SK-N-SH (cell line): Measurements from ENCODE around the gene RPL3. TPM values are rescaled to one million over a fixed set of nuclear protein-coding genes. Genes with fewer than 3 reads are reported as not detected.

Experiments used
- CTCF ChIA-PET: fragments of 300-600, 350-600 bp; formaldehyde crosslinking; extraction: SDS; loops from one replicate; lab custom pipeline; 2021; lab: Yijun Ruan, JAX
- POLR2A ChIA-PET: fragments of 350-600 bp; sonication (Branson Sonifier 250); formaldehyde crosslinking; extraction: SDS; loops from one replicate; lab custom pipeline; 2020; ENCODE audit warnings: antibody characterized with exemption, inconsistent platforms; lab: Yijun Ruan, JAX
- DNase-seq: peaks from one replicate; pipeline ENCODE4 v3.0.0; 2012
- H2AFZ ChIP-seq: fragments of 200-600 bp; sonication (generic); 2 replicates; pipeline ENCODE4 v1.8.1; 2016; ENCODE audit warnings: antibody characterized with exemption, mild to moderate bottlenecking, low read depth
- H3F3A ChIP-seq: fragments of 200-600 bp; sonication (generic); replicated peaks from 2 replicates; pipeline ENCODE3; 2016; ENCODE audit warnings: antibody characterized with exemption, mild to moderate bottlenecking; ENCODE audit not compliant: insufficient read depth
- H3K27ac ChIP-seq, 2 experiments: fragments of 200-500 bp in 1 of 2; fragments of 200-600 bp in 1 of 2; sonication (Bioruptor generic) in 1 of 2; sonication (generic), shearing (Covaris generic) in 1 of 2; 2 replicates each; pipeline versions ENCODE4 v1.5.1 to v1.6.1; 2014 to 2016; ENCODE audit warnings: low read depth in 2 of 2, inconsistent platforms in 1 of 2, low read length in 1 of 2, mild to moderate bottlenecking in 1 of 2, mixed read lengths in 1 of 2
- H3K27me3 ChIP-seq: fragments of 200-600 bp; sonication (generic), shearing (Covaris generic); 2 replicates; pipeline ENCODE4 v1.6.1; 2016; ENCODE audit warnings: mixed run types; ENCODE audit not compliant: insufficient read depth
- H3K36me3 ChIP-seq, 2 experiments: fragments of 200-500 bp in 1 of 2; fragments of 200-600 bp in 1 of 2; sonication (Bioruptor generic) in 1 of 2; sonication (generic) in 1 of 2; replicated peaks in 1 of 2; 2 replicates each; pipeline versions ENCODE3 to v1.5.1; 2014 to 2016; ENCODE audit warnings: low read length in 1 of 2, mild to moderate bottlenecking in 1 of 2; ENCODE audit not compliant: insufficient read depth in 2 of 2, control insufficient read depth in 1 of 2
- H3K4me1 ChIP-seq, 2 experiments: fragments of 200-500 bp in 1 of 2; fragments of 200-600 bp in 1 of 2; sonication (Bioruptor generic) in 1 of 2; sonication (generic), shearing (Covaris generic) in 1 of 2; 2 replicates each; pipeline versions ENCODE4 v1.5.1 to v1.6.1; 2014 to 2016; ENCODE audit warnings: low read depth in 1 of 2, low read length in 1 of 2, mixed run types in 1 of 2; ENCODE audit not compliant: insufficient read depth in 2 of 2, control insufficient read depth in 1 of 2
- H3K4me2 ChIP-seq: fragments of 200-600 bp; sonication (generic), shearing (Covaris generic); 2 replicates; pipeline ENCODE4 v1.6.1; 2017; ENCODE audit warnings: mixed run types
- H3K4me3 ChIP-seq, 2 experiments: fragments of 200-500 bp in 1 of 2; fragments of 200-600 bp in 1 of 2; sonication (Bioruptor generic) in 1 of 2; sonication (generic), shearing (Covaris generic) in 1 of 2; 2 replicates each; pipeline versions ENCODE4 v1.5.1 to v1.8.1; 2014 to 2016; ENCODE audit warnings: low read depth in 2 of 2, inconsistent platforms in 1 of 2, low read length in 1 of 2, mild to moderate bottlenecking in 1 of 2, mixed read lengths in 1 of 2, moderate library complexity in 1 of 2
- H3K79me2 ChIP-seq: fragments of 200-600 bp; sonication (generic); 2 replicates; pipeline ENCODE4 v1.8.1; 2017; ENCODE audit warnings: mild to moderate bottlenecking; ENCODE audit not compliant: insufficient read depth
- H3K9ac ChIP-seq: fragments of 200-600 bp; sonication (generic); 2 replicates; pipeline ENCODE4 v1.6.1; 2017; ENCODE audit warnings: mixed run types
- H3K9me2 ChIP-seq: fragments of 200-600 bp; sonication (generic); 2 replicates; pipeline ENCODE4 v1.6.1; 2017; ENCODE audit warnings: mixed run types
- H3K9me3 ChIP-seq: fragments of 200-600 bp; sonication (generic); 2 replicates; pipeline ENCODE4 v1.6.1; 2017; ENCODE audit warnings: mixed run types, mild to moderate bottlenecking, moderate library complexity
- H4K20me1 ChIP-seq: fragments of 200-600 bp; sonication (generic); 2 replicates; pipeline ENCODE4 v1.6.1; 2017; ENCODE audit warnings: mild to moderate bottlenecking, mixed run types; ENCODE audit not compliant: insufficient read depth
- CTCF ChIP-seq: fragments of 200-600 bp; sonication (generic); IDR thresholded peaks from 2 replicates; pipeline ENCODE4 v1.6.1; 2017; ENCODE audit warnings: antibody characterized with exemption, mild to moderate bottlenecking, moderate library complexity
- FOXJ3 ChIP-seq: sonication (generic); formaldehyde crosslinking; IDR thresholded peaks from 2 replicates; pipeline ENCODE4 v1.5.1; 2020; ENCODE audit warnings: mild to moderate bottlenecking, missing genetic modification reagents
- GATA2 ChIP-seq: sonication (generic); formaldehyde crosslinking; IDR thresholded peaks from 2 replicates; pipeline ENCODE4 v1.5.0; 2020; ENCODE audit warnings: mild to moderate bottlenecking, missing genetic modification reagents
- MEF2A ChIP-seq: IDR thresholded peaks from 2 replicates; pipeline ENCODE4 v1.4.0; 2012; ENCODE audit warnings: low read depth, borderline replicate concordance
- NRF1 ChIP-seq: IDR thresholded peaks from 2 replicates; pipeline ENCODE4 v1.6.1; 2012; ENCODE audit warnings: low read depth, mild to moderate bottlenecking, low read length
- POLR2AphosphoS5 ChIP-seq: IDR thresholded peaks from 2 replicates; pipeline ENCODE4 v1.6.1; 2012; ENCODE audit warnings: low read depth, low read length
- RFX5 ChIP-seq: IDR thresholded peaks from 2 replicates; pipeline ENCODE4 v1.6.1; 2012; ENCODE audit warnings: mild to moderate bottlenecking, improper control_type of control experiment, low read length
- RXRA ChIP-seq: IDR thresholded peaks from 2 replicates; pipeline ENCODE4 v1.4.0; 2012; ENCODE audit warnings: low read depth, mild to moderate bottlenecking, borderline replicate concordance
- TCF12 ChIP-seq: IDR thresholded peaks from 2 replicates; pipeline ENCODE4 v1.4.0; 2012
- USF1 ChIP-seq: IDR thresholded peaks from 2 replicates; pipeline ENCODE4 v1.4.0; 2012; ENCODE audit warnings: low read depth, borderline replicate concordance
- ZBTB33 ChIP-seq: IDR thresholded peaks from 2 replicates; pipeline ENCODE4 v1.4.0; 2012; ENCODE audit warnings: low read depth, borderline replicate concordance
- WGBS: methylation state at CpG from one replicate; pipeline ENCODE4 v1.1.6; 2017; ENCODE audit warnings: low lambda C conversion rate; 5-methylcytosine and 5-hydroxymethylcytosine counted together
- polyA plus RNA-seq, 3 experiments: library from polyadenylated mRNA; depleted of rRNA; stranded (reverse); fragments of >200 nt; gene quantifications; 2 replicates each; pipeline ENCODE4 v1.2.3, GENCODE V29; 2012
- TF ChIP-seq, protein P1 (sequence below): fragments of 150-350 bp; IDR thresholded peaks from 2 replicates; pipeline ENCODE4 v1.6.1; 2017; ENCODE audit warnings: antibody characterized with exemption, low read length, low read depth, borderline replicate concordance

The RPL3 gene
- polyA plus RNA-seq, 1 of the 3 experiments (the other 2 are of a cell fraction): 4,976 TPM

DNA sequence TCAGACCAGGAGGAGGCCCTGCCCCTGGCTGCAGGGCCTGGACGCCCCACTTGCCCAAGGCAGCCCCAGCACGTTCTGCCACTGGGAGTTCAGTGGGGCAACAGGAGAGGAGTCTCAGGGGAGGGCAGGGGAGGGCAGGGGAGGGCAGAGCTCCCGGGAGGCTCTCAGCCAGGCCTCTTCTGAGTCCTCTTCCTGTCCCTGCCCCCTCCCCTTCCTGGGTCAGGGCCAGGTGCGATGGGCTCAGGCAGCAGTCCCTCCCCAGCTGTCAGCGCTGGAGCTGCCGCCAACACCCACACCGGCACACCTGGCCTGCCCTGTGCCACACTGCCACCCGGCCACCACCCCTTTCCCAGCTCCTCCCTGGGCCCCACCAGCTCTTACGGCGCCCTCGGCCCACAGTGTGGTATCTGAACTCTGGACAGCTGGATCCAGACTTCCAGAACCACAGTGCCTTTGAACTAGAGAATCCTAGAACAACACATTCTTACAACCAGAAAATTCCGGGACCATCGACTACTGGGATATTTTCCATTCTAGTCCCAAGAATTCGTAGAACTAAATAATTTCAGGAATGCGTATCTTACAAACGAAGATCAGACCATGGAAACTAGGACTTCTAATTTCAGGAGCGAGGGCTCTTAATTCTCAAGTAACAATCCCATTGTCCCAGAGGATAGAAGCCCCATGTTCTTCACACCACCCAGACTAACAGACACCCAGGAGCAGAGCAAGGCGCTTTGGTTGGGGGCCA, 21.8 kb downstream of the RPL3 start:
- H3K9me3 ChIP-seq: no peaks in the 10 kb centered on the region
- DNase-seq: no peak
- no peak overlapping the region for H3K27ac ChIP-seq
- no peaks in the 10 kb centered on the region for H3K9me2 ChIP-seq
- H3K27me3 ChIP-seq: no peaks in the 10 kb centered on the region
- no peaks in the 10 kb centered on the region for H3F3A ChIP-seq
- no peaks in the 10 kb centered on the region for H4K20me1 ChIP-seq
- no peak overlapping the region for H3K9ac ChIP-seq
- TF ChIP-seq RXRA (no peak), USF1 (no peak), GATA2 (no peak), CTCF (no peak), FOXJ3 (CRISPR knock-in tag) (no peak), POLR2AphosphoS5 (no peak), TCF12 (no peak), RFX5 (no peak), ZBTB33 (no peak), NRF1 (no peak), MEF2A (no peak)
- TF ChIP-seq, protein P1, sequence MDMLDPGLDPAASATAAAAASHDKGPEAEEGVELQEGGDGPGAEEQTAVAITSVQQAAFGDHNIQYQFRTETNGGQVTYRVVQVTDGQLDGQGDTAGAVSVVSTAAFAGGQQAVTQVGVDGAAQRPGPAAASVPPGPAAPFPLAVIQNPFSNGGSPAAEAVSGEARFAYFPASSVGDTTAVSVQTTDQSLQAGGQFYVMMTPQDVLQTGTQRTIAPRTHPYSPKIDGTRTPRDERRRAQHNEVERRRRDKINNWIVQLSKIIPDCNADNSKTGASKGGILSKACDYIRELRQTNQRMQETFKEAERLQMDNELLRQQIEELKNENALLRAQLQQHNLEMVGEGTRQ: no peak
- no peaks in the 10 kb centered on the region for H3K79me2 ChIP-seq
- H3K36me3 ChIP-seq: no peaks in the 10 kb centered on the region
- H2AFZ ChIP-seq: no peak overlapping the region
- no peak overlapping the region for H3K4me2 ChIP-seq
- no peak overlapping the region for H3K4me3 ChIP-seq
- POLR2A ChIA-PET: interaction anchor here (0.8 kb wide), 1 partner anchor 21 kb away, joined by 3 read pairs; no protein-coding TSS in a partner anchor
- CTCF ChIA-PET: no interaction called here
- peaks cover 0 to 3% of the 10 kb centered on the region in 2 experiments; a peak in 1 of 4 replicates for H3K4me1 ChIP-seq
- 55% methylated on average over 8 of the region's 18 CpGs for WGBS
